GOT3 (cell line): ENCODE results near the gene RBM47.
"Not testable (repeated sequence)": the region's sequence is repeated elsewhere in the genome, so short reads cannot be mapped to it uniquely, and the experiment has no call there.

Source experiments
- DNase-seq: peaks from one replicate; lab custom pipeline; 2025; ENCODE audit warnings: mixed read lengths; lab: John Stamatoyannopoulos, UW

Gene RBM47

DNA sequence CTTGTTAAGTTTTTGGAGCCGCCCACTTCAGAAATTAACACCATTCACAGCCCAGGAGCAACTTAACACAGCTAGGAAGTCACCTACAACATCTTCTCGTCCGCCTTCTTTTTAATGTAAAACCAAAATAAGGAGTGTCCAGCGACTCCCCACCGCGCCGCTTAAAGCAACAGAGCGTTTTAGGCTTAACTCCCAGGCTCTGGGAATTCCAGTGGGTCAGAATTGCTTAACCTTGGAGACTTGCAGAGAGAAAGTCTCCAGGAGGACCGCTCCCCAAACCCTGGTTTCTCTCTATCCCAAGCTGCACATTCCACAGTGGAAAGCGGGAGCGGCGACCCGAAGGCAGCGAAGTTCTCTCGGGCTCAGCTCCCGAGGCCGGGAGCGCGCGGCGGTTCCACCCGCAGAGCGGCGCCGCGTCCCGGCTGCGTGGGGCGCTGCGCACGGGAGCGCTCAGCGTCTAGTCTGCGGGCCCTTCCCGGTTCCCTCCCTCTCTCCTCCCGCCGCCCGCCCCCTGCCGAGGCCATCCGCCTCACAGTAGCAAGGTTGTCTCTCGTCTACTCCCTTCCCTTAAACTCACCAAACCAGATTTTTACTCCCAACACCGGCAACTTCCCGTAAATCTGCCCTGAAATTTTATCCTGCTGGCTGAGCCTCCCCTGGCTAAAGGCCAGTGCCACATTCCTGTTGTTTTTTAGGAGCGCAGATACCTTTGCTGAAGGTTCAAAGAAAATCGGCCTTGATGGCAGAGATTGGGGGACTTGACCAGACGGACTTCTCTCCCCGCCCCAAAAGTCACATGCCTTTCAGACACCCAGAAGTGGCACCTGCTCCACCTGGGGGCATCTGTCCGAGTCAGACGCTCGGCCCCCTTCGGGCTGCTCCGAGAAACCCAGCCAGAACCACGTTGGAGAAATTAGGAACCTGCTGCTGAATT is at the start of gene RBM47:
TSS of gene RBM47 (minus strand) at position 464 of the 934 bp plus-strand sequence. CDS start 190,971 bp downstream, outside the sequence.
- DNase-seq = no peak

DNA sequence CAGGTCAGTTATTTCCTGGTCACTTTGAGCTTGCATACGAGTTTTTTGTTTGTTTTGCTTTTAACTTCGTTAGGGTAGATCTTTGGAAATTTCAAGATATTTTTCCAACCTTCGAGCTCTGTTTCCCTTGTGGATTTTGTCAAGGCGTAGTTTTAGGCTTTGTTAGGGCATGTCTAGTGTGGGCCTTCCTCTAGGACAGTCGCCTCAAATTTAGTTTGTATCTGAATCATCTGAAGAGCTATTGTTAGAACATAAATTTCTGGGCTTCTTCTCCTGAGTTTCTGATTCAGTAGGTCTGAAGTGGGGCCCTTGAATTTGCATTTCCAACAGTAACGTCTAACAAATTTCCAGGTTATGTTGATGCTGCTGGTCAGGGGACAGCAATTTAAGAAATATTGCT is 48.8 kb upstream of the RBM47 start:
- no peak for DNase-seq

DNA sequence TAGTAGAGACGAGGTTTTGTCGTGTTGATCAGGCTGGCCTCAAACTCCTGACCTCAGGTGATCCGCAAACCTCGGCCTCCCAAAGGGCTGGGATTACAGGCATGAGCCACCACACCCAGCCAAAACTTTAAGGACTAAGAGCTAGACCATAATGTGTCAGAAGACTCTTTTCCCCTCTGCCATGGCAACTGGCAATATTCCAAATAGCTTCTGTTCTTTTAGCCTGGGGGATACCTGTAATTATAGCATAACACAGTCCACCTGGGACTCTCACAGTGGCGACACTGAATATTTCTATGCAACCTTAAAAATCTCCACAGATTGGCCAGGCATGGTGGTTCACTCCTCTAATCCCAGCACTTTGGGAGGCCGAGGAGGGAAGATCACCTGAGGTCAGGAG is 45.5 kb upstream of the RBM47 start:
- DNase-seq = no peak

DNA sequence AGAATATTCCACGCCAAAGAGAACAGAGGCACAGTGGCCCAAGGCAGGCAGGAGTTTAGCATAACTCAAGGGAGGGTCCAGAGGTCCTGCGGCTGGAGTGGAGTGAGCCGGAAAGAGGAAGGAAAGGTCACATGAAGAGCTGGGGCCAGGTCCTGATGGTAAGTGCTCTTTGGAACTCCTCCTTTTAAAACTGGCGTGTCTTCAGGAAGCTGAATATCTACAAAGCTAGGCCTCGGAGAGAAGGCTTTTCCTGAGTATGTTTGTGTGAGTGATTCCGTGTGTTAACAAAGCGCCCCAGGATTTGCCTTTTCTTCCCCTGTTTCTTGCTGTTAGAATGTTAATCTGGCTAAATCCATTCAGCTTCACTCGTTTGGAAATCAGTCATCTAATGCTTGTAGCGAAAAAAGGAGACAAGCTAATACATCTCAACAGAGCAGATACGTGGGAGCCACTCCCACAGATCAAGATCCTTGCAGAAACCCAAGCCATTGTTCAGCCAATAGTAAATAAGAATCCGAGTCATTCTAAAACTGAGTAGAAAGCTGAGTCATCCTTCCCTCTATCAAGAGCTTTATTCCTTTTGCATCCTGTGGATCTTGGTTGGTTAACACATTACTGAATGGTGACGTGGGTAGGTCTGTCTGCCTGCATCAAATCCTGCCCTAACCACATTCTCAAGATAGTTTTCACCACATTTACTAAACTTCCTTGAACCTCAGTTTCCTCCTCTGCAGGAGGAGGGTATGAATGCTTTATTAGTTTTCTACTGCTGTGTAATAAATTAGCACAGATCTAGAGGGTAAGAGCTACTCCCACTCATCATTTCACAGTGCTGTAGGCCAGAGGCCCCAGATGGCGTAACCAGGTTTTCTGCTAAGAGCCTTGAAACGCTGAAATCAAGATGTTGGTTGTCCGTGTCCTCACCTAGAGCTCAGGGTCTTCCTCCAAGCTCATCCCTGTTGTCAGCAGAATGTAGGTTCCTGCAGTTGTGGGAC is 43.2 kb upstream of the RBM47 start:
- no peak for DNase-seq

DNA sequence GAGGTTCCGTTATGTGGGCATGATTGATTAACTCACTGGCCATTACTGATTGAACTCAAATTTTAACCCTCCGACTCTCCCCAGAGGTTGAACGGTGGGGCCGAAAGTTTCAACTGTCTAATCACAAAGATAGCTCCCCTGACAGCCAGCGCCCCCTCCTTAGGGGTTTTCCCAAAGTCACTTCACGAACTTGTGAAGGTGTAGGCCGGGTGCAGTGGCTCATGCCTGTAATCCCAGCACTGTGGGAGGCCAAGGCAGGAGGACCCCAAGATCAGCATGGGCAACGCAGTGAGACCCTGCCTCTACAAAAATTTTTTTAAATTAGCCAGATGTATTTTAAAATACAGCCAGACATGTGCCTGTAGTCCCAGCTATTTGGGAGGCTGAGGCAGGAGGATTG is 39.8 kb upstream of the RBM47 start:
- DNase-seq = no peak

DNA sequence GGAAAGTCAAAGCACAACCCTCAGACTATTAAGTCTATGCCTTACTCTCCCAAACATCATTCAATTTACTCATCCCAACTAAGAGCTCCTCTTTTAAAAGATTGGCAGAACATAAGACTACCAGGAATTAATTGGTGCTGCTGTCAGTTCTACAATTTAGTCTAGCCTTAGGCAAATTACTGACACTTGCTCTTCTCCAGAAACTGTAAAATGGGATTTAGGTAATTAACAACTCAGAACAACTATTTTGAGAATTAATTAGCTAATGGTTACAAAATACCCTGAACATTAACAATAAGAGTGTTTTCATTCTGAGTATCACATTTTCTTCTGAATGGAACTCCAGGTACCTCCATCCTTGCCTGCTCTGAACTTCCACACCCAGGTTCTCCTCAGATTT is 36.2 kb upstream of the RBM47 start:
- no peak for DNase-seq

DNA sequence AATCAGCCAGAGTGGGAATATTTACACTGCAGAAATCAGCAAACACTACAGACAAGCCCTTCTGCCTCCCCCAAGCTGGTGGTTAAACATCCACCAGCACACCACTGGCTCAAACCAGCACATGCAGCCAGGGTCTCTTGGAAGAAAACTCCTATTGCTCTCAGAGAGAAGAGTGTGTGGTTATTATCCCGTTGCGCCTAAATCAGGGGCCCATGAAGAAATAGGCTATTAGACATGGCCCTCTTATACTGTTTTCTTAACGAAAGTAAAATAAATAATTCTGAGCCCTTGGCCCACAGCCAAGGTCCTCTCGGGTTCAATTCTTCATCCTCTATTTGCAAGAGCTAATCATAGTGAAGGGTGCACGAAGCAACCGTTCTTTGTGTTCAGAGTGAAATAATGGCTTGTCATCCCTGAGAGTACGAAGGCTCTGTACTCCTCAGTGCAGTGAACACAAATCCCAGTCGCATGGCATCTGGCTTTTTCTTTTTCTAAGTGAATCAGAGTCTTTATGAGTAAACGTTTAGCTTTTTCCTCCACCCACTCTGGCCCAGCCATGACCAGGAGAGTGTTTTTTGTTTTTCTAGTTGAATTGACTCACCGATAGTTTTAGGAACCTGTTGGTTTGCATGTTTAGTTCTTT is 33.4 kb upstream of the RBM47 start:
- no peak for DNase-seq

DNA sequence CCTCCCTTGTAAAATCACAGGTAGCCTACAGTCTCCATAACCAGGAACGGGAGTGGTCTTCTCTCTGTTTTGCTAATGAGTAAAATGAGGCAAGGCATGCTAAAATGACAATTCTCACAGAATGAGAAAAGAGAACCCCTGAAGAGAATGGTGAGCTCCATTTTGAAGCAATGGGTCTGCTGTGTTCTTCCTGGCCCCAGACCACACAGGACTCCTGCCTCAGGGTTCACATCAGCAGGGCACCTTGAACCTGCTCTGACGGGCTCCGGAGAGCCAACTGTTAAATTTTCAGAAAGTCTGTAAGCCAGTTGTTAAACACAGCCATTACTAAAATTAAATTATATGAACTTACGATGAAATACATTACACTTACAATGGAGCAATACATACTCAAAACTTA is 32.1 kb upstream of the RBM47 start:
- DNase-seq = no peak

DNA sequence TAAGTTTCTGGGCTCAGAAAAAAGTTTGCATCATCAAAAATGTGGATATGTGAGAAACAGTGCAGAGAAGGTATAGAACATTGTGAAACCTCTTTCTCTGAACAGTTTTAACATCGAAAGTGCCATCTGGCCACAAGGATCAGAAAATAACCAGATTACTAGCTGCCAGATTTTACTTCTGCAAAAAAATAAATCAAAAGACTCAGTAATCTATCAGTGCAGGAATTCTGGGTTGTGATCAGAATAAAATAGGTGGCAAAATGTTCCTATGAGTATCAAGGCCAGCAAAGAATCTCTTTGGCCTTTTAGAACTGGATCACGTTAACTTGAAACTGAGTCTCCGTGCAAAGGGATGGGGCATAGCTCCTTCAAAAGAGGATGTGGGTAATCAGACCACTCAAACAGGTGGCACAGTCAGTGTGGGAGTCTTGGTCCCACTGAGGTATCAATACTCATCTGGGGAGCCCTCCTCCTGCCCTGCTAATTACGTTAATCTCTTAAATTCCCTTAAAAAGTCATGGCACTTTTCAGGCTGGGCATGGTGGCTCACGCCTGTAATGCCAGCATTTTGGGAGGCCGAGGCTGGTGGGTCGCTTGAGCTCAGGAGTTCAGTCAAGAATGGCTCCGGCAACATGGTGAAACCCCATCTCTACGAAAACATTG is 26.7 kb upstream of the RBM47 start:
- DNase-seq = no peak

DNA sequence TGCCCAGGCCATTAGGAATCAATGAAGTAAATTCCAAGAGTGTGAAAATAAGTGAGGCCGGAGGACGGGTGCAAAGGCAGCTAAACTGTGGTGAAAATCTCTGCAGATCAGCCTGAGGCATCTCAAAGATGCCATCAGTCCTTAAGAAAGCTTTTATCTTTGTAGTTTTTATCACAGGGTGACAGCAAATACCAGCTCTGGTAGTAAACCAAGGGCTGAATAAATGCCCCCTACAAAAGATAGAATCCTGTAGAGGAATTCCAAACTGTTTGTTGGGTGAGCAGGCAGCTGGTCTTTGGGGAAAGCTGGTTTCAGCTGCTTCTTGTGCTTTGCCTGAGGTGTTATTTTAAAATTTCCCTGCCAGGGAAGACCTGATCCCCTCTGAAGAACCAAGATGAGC is 21.6 kb upstream of the RBM47 start:
- DNase-seq = no peak

DNA sequence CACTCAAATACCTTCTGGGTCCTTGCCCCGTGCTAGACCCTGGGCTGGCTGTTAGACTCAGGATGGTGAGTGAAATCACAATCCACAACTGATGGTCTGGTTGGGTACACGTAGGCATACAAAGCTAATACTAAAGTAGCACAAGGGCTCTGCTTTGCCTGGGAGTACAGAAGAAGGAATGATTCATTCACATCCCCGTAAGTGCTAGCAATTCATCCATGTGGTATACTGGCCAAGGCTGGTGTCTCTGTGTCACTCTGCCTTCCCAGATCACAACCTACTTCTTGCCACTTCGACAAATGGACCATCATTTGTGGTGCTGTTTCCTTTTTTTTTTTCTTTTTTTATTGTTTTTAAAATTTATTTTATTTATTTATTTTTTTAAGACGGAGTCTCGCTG is 19.7 kb upstream of the RBM47 start:
- DNase-seq = no peak

DNA sequence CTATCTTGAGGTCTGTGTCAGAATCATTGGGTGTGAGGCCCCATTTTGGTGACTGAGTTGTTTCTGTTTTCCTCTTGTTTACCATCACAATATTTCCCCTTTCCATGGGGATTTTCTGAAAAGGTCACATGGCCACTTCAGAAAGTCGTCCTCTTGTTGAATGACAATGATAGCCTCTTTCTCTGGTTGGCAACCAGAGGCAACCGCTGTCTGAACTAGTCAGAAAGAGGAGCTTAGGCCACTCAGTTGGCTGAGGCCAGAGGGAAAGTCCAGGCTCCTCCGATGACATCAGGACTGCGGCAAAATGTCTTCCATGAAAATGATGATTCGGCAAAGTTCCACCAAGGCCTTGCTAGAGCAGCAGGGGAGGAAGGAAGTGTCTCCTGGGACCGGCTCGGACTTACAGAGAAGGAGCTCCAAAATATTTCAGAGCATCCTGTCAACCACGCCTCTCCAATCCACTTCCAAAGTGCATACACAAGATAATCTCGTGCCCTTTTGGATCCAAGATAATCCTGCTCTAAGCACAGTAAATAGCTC is 19.1 kb upstream of the RBM47 start:
- DNase-seq = no peak

DNA sequence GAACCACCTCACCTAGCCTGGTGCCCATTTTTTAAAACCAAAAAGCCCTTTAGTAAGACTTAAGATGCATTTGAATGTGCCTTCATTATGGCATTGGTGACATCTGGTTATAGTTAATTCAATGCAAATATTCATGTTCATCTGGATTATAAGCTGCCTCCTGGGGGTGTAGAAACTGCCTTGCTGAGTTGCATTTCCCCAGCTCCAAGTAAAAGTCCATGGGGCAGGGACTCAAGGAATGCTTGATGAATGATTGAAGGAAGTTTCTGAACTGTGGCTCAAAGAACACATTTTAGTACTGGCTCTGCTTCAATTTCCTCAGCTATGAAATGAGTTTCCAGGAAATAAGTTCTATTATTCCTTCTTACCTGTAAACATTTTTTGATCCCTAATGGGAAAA is 18.5 kb upstream of the RBM47 start:
- no peak for DNase-seq

DNA sequence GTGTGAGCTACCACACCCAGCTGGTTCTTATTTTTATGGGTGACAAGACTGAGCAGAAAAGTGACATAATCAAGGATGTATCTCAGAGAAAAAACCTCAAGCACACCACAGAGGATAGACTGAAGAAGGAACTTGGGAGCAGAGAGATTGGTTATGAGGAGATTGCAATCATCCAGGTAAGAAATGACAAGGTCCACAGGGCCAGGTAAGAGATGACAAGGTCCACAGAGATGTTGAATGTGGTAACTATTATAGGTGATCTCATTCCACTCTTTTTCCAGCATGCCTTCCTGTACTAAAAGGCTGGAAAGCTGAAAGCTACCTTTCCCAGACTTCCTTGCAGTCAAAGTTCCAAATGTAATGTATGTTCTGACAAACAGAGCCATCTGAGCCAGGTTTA is 15.9 kb upstream of the RBM47 start:
- no peak for DNase-seq

DNA sequence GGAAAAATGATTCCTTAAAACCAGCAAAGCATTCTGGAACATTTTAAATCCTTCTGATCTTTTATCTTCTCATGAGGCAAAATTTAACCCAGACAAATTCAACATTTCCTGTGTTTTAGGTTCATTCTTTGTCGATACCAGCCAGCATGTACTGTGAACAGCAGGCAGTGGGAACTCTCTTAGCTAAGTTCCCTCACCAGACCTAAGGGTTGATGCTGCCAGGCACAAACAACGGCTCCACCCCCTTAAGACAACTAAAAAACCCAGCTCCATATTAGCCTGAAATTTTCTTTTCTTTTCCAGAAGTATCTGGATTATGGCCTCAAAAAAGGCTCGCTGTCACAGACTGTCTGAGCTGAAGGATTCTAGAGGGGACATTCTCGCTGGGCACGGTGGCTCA is 2.4 kb upstream of the RBM47 start:
- DNase-seq = no peak

DNA sequence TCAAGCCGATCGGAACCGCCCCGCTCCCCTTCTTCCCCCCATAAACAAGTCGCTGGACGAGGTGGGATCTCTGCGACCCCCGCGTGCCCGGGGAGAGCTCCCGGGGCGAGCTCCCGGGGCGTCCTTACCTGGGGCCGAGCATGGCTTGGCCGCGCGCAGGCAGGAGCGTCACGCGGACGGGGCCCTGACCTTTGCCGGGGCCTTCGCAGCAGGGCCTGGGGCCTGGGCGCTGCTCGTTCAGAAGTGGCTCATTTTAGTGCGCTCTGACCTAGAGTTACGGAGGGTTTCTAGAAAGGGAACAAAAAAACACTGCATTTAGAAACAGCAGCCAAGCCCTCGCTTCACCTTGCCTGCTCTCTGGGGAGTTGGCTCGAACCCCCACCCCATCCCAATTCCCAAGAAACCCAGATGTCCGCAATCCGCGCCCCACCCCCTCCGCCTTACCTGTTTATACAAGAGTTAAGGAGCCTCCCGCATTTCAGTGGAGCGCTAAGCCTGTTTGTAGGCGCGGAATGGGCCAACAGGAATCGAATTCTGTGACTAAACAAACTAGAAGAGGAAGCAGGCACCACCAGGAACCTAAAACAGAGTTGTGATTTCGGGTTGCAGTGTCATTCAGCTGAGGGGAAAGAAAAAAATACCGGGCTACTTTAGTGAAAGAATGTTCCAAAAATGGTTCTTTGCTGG is 814 bp upstream of the RBM47 start:
- no peak for DNase-seq

DNA sequence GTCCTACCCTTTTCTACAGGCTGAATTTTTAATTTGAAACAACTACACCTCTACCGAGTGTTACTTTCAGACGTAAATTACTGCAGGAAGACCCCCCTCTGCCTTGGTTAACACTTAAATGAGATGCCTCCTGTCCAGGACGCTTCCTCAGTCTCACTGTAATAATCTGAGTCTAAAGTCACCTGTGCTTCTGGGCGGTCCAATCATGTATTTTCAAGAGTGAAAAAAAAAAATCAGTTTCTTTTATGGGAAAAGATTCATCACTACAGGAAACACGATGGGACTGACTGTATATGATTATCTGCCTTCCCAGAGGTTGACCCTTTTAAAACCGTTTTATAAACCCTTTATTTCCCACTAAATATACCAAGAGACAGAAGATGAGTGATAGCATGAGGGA is 776 bp downstream of the RBM47 start:
- no peak for DNase-seq

DNA sequence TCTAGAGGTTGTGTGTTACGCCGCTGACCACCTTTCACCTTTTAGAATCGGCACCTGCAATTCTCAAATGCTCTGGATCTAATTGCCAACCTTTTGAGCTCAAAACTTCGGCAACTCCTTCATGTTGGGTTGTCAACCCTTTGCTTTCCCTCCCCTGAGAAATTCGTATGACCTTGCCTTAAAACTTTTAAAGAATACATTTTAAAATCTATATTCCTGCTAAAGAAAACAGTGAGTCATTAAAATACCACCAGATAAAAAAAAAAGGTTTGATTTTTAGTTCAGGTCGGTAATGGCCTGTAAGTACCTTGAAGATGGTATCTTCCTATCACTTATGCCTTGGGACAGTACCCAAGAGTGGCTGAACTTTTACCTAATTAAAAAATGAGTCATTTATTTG is 1.3 kb downstream of the RBM47 start:
- DNase-seq = not testable (repeated sequence)

DNA sequence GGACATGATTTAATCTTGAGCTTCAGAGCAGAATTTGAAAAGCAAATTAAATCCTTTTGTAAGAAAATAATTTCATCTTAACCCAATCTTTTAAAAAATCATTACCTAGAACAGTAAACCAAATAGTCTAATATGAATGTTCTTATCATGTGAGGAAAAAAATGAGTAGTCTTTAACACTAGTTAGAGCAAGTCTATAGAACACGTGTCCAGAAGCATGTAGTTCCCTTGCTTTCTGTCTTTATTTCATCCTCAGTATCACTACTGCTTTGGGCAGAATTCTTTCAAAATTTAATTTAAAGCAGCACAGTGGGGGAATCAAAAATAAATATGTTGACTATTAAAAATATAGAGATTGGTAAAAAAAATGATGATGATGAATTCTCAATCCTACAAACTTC is 2.1 kb downstream of the RBM47 start:
- DNase-seq = no peak

DNA sequence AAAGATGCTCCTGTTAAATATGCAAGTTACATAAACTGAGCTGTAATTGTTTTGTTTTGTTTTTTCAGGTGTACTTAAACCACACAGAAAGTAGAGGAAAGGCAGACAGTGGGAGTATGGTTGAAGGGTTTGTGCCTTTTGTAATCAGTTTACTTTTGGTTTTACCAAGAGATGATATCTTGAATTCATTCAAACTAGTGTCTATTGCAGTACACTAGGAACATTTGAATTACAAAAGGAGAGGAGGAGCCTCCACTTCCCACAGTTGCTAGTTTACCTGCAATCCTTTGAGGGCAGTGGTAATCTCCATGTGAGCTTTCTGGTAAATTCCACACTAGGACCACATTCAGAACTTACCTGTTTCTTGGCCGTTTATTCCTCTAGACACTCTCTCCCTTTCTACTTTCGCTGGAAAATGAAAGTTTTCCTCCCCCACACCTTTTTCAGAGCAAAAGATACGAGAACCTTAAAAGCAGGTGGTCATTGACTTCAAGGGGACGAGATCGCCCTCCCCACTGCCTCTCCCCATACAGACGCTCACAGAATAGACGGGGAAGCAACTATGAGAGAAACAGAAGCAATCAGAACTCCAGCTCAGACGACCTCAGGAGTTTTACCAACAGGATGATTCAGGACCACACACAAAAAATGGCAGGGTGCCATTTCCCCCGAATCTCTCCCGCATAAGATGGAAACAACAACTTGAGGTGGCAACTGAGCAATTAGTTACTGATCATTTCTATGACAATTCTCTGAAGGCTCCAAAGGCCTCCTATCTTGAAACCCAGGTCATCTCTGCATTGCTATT is 3.3 kb downstream of the RBM47 start:
- no peak for DNase-seq
